ENCODE results near the gene SLC22A23.
A peak's percentile ranks its signal among the peaks of the same experiment; 100 is the strongest.

SLC22A23 gene

DNA sequence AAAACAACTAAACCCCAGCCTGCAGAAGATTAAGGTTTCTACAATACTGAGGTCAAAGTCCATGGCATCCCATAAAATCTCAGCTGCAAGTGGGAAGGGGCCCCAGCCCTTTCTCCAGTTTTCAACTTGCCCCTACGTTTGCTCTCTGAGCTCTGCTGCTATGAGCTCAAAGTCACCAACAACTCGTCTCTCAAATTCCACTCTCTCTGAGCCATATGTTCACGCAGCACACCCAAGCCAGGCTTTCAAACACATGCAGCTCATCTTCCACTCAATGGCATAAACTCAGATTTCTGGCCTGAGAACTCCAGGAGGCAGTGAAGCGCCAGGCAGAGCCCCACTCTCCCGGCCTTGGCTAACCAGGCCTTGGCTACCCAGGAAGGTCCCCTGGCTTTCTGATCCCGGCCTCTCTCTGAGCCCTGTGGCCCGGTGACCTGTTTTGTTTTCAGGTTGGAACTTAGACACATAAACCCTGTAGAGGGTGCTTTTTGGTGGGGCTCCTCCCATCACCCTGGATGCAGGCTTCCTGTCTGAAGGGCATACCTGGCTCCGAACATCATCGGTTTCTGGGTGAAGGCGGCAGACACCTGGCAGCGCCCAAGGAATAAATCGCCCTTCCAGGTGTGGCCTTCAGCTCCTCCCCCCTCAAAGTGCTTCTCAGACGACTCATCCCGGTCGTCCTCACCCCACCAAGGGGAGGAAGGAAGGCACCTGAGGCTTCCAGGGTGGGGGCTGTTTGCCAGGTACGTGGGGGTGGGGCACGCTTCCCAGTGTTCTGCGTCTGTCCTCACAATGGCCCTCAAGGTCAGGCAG is 12.4 kb downstream of the SLC22A23 start:
- no peak for DNase-seq (ENCODE audit: low read depth)

DNA sequence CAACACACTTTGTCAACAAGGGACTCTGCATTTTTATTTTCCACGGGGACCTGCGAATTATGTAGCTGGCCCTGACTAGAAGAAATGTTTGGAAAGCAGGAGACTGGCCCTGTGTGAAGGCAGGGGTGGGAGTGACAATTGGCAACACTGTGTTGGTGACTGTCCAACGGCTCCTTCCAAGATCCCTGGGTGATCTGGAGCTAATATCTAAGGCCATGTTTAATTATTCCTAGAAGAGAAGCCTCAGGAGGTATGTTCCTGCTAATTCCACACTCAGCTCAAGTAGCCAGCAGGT is 13.7 kb downstream of the SLC22A23 start:
- DNase-seq (ENCODE audit: low read depth) = no peak

DNA sequence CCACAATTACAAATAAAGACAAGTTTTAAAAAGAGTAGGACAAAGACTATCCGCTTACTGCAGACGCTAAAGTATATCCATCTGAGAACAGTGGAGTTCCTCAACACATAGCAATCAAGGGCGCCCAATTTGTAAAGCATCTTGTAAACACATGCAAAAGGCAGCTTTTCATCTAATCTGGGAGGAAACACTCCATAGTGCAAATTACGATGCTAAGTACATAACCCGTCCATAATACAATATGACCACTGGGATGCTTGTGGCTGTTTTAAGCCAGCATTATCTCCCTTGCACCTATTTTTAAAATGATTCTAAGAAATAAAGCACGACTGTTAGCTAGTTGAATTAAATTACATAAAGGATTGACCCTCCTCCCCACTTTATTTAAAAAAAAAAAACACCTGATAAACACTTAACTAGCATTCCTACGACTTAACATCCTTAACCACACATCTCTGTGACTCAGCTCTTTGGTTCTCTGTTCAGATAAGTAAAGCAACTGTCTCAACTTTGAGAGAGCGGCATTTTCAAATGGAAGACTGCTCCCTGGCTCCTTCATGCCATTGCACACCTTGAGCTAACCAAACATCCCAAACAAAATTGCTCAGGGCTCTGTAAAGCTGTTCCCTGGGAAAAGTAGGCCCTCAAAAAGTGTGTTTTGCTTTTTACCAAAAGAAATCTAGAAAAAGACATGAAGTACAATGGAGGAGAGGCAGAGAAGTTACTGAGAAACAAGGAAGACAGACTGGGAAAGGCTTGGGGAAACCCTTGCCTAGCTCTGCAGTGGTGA is 14.2 kb downstream of the SLC22A23 start:
- no peak for DNase-seq (ENCODE audit: low read depth)

DNA sequence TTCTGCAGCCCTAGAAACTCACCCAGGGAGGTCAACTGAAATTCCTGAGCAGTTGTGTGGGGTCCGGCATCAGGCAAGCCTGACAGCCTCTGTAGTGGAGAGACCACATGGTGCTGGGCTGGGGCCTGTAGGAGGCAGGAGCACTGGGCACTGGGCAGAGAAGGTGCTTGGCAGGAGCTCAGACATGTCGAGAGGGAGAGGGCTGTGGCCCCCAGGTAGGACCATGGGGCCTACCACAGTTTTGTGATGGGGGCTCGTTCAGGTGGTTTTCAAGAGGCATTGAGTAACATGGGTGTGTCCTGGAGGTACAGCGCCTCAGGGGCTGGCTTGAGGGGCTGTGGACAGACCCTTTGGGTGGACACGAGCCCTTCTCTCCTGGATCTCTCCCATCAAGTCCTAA is 15.9 kb downstream of the SLC22A23 start:
- DNase-seq (ENCODE audit: low read depth) = no peak

DNA sequence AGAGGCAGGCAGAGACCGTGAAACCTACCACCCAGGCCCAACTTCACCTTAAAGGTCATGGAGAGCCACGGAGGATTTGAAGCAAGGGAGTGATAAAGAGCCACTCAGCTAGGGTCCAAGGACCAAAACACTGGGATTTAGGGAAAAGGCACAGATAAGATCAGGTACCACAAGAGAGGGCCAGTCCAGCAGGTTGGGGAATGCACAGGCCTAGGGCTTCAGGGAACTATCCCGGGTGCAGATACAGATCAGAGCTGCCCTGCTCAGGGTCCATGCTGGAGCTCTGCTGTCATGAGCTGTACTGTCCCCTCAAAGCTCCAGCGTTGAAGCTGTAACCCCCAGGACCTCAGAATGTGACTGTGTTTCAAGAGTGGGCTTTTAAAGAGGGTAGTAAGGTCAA is 16.9 kb downstream of the SLC22A23 start:
- DNase-seq (ENCODE audit: low read depth) = no peak

DNA sequence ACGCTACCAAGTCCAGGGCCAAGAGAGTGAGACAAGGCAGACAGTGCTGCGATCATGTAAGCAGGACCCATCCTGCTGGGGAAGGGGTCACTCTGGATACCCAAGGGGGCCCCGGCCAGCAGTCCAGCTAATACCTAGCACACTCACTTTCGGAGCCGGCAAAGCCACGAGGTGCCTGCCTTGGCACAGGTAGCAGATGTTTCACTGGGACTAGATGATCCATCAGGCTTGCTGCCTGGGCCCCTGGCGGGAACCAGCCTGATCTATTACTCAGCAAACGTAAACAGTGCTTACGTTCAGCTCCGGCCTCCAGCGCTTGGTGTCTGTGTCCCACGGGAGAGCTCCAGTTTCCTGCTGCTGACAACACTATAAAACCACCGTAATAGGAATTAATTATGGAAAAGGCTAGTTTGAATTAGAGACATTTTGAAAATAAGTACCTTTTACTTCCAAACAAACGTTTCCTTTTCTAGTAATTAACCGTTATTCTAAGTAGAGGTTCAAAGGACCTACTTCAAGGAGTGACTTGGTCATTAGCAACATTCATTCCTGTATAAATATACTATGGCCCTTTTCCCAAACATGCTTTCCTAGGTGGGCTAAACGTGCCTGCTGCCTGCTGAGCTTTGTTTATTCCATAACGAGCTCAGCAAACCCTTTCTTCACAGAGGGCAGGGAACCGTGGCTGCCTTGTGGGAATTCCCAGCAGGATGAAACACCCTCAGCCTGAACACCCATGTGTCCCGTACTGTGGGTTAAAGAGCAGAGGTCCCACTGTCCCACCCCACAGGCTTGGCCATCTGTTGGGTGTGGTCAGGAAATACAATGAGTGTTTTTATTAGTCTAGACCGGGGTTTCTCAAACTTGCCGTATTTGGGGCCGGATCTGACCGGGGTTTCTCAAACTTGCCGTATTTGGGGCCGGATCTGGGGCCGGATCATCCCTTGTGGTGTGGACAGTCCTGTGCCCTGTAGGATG is 18.4 kb downstream of the SLC22A23 start:
- peak; percentile 96 for DNase-seq (ENCODE audit: low read depth)

DNA sequence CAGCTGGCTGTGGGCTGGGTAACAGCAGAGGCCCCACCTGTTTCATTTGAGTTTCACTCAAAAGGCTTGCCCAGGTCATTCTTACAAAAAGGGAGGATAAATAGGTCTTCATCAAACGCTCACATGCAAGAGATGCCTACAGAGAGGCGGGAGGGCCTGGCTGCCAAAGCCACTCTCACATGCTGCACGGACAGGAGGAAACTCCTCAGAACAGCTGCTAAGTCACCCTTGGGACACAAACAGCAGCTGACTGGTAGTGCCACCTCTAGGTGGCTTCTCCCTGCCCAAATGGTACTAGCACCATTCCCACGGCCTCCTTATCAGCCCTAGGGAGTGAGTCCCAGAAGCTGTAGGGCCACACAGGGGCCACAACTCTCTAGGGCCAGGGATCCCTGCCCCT is 23.8 kb downstream of the SLC22A23 start:
- no peak for DNase-seq (ENCODE audit: low read depth)

DNA sequence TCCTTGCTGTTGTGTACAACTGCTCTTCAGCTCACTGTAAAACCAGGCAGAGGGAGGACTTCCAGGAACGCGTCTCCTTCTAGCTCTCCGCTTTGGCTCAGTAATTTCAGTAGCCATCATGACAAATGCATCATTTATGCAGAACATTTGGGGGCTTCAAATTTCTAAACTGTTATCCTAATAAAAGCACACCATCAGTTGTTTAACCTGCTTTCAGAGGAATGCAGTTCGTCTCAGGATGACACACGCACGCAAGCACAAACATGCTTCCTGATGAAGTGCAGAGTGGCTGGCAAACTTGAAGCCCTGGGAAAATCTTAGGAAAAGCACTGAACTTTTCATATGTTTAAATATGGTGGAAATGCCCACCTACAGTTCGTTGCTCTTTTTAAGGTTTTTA is 24.4 kb downstream of the SLC22A23 start:
- DNase-seq (ENCODE audit: low read depth) = no peak

DNA sequence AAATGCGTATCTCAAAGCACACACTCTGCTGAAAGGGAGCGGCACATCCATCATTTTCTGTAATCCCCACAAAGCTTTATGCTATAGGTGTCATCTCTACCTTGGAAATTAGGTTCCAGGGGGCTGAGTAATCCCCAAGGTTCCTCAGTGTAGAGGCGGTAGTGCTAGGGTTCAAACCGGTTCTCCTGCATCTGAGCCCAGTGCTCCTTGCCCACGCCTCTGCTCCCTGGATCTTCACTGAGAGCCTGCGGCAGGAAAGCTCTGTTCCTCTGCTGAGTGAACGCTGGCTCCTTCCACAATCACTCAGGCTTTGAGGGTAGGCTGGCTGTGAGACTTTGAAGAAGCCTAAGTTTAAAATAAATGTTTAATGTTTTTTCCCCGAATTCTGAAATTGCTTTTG is 24.9 kb downstream of the SLC22A23 start:
- DNase-seq (ENCODE audit: low read depth) = no peak

DNA sequence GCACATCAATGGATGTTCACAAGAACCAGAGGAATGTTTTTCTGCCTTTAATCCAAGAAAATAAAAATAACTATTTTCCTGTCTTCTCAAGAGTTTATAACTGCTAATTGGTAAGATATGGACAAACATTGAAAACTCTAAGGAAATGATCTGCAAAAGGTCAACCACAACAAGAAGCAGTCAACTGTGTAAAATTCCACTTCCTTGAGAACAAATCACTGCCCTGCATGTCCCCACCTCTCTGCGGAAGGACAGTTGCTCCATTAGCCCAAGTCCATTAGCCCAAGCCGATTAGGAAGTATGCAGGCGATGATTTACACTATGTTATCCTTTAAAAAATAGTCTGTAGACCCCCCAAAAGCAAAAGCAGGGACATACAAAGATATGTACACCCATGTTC is 27.6 kb downstream of the SLC22A23 start:
- DNase-seq (ENCODE audit: low read depth) = peak; percentile 16

DNA sequence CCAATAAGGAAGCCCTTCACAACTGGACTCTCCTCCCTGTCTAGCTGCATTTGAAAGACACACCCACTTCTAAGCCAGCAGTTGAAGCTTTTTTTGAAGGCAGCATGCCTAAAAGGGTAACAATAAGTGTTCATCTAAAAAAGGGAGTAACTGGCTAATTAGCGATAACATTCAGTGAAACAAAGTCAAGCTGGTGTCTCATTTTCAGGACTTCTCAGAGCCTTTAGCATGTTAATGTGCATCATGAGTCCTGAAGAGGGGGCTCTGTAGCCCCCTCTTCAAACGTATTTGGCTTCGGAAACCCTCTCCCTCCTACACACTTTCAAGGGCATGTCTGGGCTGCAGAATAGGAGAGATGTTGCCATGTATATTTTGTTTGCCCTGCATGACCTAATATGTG is 28.1 kb downstream of the SLC22A23 start:
- DNase-seq (ENCODE audit: low read depth) = no peak

DNA sequence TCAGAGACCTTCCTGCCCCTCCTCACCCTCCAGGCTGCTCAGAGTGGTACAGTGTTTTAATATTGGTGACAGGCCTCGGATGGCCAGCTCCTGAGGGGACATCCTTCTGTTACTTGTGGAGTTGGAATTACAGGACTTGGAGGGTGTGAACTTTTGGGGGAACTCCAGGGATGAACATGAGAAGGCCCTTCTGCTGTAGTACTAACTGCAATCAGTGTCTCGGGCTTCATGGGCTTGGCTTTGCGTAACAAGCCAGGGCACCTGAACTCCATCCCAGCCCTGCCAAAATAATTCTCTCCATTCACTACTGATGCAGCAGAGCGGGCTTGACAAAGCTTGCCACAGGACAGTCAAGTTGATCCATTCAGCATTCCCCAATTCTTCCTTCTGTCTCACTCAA is 28.6 kb downstream of the SLC22A23 start:
- no peak for DNase-seq (ENCODE audit: low read depth)

DNA sequence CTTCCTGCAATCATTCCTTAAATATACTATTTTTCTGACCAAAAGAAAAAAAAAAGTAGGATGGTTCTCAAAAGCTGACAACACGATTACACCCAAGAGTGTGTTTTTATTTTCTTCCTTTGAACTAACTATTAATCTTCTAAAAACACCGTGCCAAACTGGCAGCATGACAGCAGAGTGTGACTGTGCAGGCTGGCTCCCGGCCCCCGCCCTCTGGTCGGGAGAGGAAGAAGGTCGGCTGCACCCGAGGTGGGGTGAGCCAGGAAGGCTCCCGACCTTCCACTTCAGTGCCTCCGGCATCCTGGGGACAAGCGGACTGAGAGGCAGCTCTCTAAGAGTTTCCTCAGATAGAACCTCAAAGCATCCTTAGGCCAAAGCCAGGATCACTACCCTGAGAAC is 29.2 kb downstream of the SLC22A23 start:
- peak; percentile 14 for DNase-seq (ENCODE audit: low read depth)

DNA sequence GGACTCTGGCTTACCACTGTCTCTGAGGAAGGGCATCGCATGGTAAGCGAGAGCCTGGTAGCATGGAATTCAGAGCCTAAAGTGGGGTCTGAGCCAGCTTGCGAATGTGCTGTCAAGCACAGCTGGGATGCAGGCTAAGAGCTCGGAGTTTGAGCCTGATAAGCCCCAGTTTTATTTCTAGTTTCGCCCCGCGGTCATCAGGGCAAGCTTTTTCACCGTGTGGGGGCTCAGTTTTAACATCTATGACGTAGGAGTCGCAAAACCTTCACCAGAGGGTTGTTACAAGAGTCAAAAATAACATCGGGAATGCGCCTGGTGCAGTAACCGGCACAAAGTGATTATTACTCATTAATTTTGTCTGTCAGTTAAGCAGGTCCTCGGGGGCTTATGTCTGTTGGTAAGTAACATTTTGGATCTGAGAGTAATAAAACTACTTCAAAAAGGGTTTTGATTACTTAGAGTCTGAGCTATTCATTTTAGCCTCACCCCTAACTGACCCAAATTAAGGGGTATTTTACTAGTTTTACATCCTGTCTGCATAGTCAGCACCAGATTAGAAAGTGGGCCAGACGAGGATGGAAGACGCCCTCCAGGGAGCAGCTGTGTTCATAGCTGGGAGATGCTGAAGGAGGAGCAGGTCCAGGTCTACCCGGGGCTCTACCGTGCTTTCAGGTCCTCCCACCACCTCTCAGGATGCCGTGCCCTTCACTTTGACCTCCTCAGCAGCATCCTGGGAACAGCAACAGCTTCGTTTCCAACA is 29.7 kb downstream of the SLC22A23 start:
- no peak for DNase-seq (ENCODE audit: low read depth)

DNA sequence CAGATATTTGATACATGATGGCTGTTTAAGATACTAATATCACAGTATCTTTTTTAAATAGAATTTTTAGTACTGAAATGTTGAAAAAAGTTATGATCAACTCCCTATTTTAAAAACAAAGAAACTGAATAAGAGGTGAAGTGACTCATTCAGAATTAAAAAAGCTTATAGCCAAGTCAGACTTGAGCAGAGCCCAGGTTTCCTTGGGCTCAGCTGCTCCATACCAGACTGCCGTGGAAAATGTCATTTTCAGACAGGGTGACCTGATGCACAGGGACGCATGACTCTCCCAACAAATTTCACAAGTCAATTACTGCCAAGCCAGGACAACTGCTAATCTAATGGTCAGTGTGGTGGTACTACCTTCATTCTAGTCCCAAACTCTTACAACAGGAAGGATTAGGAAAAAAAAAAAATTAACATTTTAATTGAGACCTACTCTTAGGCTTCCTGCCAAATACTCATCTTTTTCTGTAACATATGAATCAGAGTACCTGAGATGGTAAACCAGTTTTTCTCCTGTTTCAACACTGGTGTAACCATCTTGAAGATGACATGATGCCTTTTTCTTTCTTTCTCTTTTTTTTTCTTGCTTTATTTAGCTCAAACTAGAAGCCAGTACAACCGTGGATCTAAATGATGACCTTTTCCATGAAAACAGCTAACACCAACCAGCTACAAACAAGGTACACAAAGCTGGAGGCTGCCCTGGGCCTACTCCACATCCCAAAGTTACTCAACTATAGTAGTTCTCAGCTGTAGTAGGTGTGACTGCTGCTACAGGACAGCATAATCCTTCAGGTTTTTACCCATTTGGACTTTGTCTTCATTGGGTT is 30.5 kb downstream of the SLC22A23 start:
- no peak for DNase-seq (ENCODE audit: low read depth)

DNA sequence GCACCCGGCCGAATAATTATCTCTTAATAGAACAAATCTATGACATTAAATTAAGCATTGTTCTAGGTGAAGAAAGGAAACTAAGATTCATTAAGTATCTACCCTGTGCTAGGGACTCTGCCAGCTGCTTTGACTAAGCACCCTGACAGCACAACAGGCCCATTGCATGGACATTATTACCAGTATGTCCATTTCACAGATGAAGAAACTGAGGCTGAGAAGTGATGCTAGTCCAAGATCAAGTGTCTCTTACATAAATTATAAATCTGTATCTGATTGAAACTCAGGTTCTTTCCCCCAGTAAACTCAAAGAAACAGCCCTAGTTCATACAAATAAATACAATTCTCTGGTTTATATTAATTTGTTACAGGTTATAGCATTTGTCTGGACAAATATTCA is 31.3 kb downstream of the SLC22A23 start:
- DNase-seq (ENCODE audit: low read depth) = no peak

DNA sequence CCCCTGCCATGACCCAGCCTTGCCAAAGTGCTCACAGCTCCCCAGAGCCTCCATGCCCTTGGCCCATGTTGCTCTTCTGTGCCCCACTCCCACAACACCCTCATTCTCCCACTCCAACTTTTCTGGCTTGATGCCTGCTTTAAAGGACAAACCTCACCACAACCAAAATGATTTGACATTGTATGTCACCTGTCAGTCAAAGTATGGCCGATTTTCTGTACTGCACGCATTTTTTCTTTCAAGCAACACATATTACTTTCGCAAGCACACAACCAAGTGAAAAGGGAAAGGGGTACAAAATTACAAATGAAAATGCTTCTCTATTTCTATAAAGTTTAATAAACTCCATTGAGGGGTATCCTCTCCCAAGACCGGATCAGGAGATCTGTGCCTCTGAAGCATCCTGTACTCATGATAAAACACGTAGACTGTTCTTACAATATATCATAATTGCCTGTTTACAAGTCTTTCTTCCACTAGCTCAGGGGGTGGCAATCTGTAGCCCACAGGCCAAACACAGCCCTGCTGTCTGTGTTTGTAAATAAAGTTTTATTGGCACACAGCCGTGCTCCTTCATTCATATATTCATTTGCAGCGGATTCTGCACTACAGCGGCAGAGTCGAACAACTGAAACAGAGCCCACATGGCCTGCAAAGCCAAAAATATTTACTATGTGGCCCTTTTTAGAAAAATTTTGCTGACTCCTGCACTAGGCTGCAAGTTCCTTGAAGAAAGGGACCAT is 32.5 kb downstream of the SLC22A23 start:
- no peak for DNase-seq (ENCODE audit: low read depth)

DNA sequence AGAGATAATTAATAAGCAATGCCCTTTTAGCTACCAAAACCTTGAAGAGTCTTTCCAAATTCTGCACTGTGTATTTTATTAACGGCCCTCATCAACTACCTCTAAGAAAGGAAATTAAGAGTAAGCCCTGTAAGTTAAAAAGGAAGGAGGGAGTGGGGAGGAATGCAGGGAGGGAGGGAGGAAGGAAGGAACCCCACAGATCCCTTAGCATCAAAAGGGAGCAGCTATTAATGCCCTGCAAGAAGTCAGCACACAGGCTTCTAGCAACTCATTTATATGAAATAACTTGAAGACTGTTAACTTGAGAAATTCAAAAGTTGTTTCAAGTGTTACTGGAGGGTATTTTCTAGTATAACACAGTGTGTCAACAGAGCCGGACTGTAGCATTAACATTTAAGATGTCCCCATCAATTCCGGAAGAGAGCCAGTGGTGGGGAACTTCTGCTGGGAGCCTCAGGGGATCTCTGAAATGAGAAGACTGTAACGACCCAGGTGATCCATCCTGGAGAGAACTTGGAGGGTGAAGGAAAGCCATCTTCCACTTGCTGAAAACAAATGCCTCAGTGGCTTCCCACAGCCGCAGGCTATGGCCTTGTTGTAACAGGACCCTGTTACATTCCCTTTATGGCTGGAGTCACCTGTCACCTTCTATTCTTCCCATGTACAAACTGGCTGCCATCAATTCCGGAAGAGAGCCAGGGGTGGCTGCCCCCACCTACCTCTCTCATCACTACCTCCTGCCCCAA is 33.2 kb downstream of the SLC22A23 start:
- DNase-seq (ENCODE audit: low read depth) = no peak

DNA sequence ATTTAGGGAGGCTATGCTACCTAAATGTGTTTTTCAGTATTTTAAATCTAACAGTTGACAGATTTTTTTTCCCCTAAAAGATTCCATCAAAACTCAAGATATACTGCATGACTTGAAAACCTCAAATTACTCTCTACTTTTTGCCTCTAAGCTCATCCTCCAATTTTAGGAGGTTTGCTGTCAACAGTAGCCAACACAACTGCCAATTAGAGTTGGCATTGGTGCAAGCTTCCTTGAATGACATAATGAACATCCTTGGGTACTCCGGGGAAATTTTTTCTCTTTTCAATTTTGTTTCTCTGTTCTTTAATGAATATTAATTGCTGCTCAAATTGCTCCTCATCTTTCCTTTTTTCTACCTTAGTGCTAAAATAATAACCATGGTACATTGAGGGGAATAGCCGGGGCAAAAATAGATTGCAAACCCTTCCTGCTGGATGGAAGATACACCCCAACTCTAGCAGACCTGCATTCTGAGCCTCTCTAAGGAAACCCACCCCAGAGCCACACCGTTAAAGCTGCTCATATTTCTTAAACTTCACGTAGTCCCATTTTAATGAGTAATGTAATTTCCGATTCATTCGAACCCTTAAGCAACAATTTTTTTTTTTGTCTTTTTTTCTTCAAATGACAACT is 34.3 kb downstream of the SLC22A23 start:
- no peak for DNase-seq (ENCODE audit: low read depth)
